Measurements from ENCODE around the gene DKK3.
"Not testable (repeated sequence)": the region's sequence is repeated elsewhere in the genome, so short reads cannot be mapped to it uniquely, and the experiment has no call there.

DKK3 gene

DNA sequence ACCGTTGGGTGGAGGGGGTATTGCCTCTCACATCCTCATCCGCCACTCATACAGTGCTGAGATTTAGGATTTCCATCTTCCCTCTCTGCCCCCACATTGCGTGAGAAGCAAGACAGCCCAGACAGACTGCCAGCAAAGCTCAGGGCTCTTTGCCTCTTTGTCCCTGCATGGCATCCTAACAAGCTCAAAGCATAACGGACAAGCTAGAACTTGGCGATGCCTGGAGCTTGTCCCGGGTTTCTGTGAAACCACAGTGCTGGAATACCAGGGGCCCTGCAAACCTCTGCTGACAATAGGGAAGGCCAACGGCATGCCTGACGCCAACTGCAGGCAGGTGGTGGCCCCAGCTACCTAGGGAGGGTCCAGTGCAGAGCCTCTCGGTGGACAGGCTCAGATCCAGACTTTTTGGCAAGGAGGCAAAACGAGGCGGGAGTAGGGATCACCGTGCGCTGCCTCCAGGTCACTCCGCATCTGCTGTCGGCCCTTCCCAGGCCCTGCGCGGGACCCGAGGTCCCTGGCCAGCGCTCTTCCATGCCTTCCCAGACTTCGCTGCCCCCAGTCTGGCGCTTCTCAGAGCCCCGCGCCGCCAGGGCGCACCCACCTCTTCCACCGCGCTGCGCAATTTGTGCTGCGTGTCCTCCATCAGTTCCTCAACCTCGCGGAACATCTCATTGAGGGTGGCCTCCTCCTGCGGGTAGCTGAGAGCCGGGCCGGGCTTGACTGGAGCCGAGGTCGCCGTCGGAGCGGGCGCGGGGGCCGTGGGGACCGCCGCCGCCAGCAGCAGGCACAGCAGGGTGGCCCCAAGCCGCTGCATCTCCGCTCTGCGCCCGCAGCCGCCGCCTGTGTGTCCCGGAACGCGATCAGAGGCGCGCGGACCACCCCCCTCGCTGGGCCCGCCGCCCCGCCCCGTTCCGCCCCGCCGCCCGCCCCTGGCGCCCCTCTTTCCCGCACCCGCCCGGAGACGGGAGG is at the start of gene DKK3:
TSS of gene DKK3 (minus strand) at position 858 of the 969 bp plus-strand sequence. CDS start at position 814, 44 bp downstream.
- DNase-seq (ENCODE audit: low read depth in 3 of 3), result no peak

- DNase-seq (ENCODE audit: low read depth in 3 of 3), result no peak
Observed at GRCh38 chr11:12057299-12057980, 49.0 kb upstream of the DKK3 start.

DNA sequence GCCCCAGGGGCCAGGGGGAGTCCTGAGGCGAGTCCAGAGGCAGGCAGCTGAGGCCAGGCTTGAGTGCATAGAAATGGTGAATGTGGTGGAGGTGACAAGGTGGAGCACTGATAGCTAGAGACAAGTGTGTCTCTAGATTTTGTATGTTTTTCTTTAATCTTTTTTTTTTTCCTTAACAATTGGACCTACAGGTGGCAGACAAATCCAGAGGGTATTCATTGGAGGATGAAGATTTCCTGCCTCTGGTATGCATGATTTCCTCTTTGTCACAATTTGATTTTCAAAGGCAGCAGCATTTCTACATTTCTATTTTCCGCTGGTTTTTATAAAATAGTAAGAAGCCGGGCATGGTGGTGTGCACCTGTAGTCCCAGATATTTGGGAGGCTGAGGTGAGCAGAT is 47.7 kb upstream of the DKK3 start:
- DNase-seq (ENCODE audit: low read depth in 3 of 3), result no peak

GRCh38 chr11:12053606-12054361 is 45.4 kb upstream of the DKK3 start:
- no peak for DNase-seq (ENCODE audit: low read depth in 3 of 3)

DNA sequence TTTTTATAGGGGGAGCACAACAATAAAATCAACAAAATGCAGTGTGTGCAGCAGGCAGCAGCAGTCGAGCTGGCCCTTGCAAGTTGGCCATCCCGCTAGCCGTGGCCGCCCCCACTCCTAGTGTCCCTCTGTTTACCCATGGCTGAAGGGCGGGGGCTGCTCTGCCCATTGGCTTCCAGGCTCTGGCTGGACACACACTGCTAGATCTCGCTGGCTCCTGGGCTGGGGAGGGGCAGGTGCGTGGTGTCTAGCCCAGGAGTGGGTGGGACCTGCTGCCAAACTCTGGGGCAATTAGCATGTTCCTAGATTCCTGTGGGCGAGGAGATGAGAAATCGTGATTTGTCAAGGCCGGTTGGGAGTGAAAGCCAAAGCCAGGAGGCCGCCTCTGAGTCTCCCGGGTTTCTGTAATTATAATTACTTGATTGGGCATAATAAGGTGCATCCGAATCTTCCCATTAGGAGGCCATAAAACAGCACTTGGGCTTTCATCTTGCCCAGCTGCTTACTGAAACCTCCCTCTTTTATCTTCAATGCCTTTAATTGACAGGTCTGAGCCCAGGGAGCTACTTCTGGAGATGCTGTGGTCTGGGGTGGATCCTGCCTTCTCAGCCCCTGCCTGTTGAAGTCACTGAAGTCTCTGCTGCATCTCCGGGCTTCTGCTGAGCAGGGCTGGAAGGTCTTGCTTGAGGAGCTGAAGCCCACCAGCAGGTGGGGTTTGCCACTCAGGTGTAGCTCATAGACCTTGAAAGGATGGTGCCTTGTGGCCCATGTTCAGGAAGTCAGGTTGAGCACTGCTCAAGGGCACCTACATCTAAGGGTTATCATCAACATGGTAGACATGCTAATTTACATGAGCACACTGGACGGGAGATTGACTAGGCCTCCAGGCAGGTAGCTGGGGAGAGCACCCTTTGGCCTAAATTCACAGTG is 44.5 kb upstream of the DKK3 start:
- no peak for DNase-seq (ENCODE audit: low read depth in 3 of 3)

DNA sequence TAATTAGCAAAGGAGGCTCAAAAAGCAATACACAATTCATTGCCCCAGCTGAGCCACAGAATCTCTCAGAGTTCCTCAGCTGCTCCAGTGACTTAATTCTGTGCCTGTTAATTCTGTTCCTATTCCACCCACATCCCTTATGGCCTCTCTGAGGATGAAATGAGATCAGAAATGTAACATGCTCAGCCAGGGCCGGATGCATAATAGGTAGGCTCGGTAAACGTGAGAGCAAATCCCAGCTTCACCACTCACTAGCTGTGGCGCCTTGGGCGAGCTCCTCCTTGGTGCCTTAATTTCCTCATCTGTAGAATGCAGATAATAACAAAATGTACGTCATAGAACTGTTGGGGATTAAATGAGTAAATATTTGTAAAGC is 42.8 kb upstream of the DKK3 start:
- no peak for DNase-seq (ENCODE audit: low read depth in 3 of 3)

DNA sequence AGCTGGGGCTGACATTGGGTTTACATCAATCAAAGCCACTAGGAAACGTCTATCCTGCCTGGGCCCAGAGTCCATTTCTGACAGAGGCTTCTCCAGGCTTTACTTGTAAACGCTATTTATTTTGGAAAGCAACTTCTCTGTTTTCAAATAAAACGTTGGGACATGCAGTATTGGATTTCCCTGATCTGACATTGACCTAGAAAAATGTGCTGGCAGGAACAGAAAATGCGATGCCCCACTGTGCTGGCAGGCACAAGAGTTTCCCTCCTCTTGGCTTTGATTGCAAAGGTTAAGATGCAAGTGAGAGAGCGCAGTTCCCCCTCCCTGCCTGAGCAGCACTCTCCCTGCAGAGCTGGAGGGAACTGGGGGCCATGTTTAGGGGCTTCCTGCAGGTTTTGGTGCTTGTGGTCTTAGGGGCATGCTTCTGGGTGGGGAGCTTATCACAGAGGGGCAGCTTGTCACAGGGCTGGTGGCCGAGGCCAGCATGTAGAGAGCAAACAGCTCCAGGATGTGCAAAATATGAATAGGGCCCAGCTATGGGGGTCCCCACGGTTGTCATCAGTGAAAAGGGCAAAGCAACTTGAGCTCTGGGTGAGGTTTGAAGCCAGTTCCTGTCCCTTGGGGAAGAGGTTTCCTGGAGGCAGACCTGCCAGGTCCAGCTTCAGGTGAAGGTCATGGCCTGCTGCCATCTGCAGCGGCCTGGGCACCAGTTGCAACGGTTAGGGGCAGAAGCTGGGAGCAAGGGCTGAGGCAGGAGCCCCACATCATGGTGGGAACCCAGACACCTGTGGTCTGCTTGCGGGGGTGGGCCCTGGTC is 42.3 kb upstream of the DKK3 start:
- DNase-seq (ENCODE audit: low read depth in 3 of 3), result no peak

DNA sequence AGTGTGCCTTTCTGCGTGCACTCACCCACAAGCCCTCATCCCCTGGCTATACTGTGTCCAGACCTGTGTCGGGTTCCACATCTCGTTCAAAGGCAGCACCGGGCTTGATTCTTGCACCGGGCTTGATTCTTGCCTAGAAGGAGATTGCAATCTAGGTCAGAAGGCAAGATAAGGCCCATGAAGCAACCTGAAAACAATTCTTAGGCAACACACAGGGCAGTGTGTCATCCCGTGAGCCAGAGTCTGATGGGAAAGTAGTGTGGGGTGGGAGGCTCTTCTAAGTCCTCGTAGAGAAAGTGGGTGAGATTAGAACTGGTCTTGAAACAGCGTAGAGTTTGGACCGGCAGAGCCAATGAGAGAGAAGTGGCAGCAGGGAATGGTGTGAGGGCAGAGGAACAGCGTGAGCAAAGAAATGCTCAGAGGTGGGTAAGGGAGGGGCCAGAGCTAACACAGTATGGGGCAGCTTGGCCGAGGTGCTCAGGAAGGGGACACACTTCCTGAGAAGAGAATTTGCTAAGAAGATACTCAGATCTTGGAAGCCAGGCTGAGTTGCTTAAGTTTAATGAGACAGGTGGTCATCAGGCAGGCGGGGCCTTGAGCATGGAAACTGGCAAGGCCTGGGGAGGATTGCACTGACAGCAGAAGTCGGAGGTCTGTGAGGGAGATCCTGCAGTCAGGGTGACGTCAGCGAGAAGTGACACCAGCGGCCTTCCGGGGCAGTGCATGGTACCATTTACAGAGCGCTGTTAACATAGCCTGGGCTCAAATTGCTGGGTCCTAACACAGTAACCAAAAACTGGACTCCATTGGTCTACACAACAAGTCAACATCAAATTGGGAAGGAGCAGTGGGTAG is 40.7 kb upstream of the DKK3 start:
- no peak for DNase-seq (ENCODE audit: low read depth in 3 of 3)

DNA sequence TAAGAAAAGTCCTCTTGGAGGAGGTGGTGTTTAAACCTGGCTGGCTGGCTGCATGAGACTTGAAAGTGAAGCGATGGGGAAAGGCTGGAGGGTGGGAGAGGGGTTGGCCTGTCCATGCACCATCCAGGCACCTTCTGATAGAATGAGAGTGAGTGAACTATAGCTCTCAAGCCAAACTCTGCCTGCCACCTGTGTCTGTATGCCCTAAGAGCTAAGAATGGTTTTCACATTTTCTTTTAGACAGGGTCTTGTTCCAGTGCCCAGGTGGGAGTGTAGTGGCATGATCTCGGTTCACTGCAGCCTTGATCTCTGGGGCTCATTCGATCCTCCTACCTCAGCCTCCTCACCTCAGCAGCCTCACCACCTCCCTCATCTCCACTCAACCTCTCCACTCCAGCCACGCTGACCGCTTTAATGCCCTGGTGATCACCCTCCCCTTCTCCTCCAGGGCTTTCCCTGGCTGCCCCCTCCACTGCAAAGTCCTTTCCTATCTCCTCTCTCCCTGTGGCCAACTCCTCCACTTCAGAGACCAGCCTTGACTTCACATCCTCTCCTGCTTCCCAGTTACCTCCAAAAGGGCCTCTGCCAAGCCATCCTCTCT is 38.3 kb upstream of the DKK3 start:
- DNase-seq (ENCODE audit: low read depth in 3 of 3), result no peak

- no peak for DNase-seq (ENCODE audit: low read depth in 3 of 3)
Observed at GRCh38 chr11:12045914-12046635, 37.6 kb upstream of the DKK3 start.

DNA sequence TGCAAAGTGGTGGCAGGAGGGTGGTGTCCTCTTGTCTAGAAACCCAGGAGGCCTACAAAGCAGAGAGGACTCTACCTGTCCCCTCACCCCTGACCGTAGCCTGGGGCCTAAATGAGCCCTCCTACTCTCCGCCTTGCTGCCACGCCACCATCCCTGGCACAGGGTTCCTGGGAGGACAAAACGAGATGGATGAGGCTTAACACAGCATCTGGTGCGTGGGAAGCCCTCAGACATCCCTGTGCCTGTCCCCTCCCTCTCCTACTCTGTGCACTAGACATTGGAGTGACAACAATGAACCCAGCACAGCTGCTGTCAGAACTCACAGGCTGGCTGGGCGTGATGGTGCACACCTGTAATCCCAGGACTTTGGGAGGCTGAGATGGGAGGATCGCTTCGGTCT is 36.4 kb upstream of the DKK3 start:
- DNase-seq (ENCODE audit: low read depth in 3 of 3), result no peak

DNA sequence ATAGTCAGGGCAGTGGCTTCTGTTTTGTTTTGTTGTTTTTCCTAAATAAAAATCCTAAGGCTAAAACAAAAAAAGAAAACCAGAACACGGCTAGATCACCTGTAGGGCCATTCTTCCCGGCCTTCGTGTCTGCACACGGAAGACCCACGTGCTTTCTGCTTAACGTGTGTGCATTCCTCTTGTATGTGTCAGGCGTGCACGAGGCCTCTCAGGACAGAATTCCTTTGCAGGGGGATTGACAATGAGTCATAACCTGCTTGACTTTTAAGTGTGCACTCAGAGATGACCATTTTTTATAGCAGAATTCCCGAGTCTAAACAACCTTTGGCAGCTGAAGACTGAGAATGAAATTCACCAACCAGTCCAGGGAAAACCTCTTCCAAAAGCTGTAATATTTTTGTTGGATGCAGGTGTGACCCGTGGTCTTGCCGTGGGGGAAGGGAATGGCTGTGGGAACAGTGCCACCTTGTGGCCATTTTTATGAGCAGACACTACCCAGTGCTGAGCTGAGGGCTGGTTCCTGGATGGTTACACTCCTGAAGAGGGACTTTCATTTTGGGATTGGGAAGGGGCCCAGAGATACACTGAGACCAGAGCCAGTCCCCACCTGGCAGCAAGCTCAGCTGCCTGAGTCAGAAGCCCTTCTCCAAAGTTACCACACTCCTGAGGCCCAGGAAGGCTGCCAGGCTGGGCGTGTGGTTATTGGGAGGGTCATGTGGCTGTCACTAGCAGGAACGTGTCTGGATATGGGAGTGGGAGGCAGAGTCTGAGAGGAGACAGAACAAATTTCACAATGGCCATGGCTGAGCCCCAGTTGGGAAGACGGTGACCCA is 35.7 kb upstream of the DKK3 start:
- DNase-seq (ENCODE audit: low read depth in 3 of 3), result peak; percentile 14 to 30 (median 17)

- DNase-seq (ENCODE audit: low read depth in 3 of 3), result no peak
Observed at GRCh38 chr11:12043221-12043620, 34.8 kb upstream of the DKK3 start.

- no peak for DNase-seq (ENCODE audit: low read depth in 3 of 3)
Observed at GRCh38 chr11:12042215-12042676, 33.8 kb upstream of the DKK3 start.

DNA sequence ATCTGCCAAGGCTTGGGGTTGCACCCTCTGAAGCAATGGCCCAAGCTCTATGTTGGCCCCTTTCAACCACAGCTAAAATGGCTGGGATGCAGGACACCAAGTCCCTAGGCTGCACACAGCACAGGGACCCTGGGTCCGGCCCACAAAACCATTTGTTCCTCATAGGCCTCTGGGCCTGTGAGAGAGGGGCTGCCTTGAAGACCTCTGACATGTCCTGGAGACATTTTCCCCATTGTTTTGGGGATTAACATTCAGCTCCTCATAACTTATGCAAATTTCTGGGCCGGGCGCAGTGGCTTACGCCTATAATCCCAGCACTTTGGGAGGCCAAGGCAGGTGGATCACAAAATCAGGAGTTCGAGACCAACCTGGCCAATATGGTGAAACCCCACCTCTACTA is 32.3 kb upstream of the DKK3 start:
- not testable (repeated sequence) for DNase-seq (ENCODE audit: low read depth in 3 of 3)

GRCh38 chr11:12032968-12033367 is 24.5 kb upstream of the DKK3 start:
- DNase-seq (ENCODE audit: low read depth in 3 of 3), result no peak

DNA sequence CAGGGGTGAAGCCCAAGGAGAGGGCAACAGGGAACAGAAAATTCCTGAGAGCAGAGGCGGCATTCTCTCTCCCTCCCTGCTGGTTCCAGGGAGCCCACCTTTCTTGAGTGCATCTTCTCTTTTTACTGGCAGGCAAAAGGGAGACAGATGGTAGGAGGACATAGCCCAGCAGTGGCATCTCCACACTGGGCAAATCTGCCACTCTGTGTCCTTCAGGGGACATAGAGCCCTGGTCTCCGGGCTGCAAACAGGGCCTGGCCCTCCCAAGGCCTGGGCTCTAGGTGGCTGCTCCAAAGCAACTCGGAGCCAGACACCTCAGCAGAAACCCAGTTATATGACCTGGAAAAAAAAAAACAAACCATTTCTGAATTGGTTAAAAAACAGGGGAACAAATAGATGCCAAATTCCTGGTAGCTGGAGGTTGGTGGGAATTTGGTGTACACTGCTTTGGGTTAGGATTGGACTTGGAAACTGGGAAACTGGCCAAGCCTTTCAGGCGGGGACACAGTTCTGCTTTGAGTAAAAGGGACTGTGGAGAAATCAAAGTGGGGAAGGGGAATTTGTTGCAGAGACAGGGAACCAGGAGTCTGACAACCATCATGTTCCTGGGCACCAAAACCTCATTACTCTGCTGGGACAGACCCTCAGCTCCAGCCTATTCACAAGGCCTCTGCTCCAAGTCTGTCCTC is 23.6 kb upstream of the DKK3 start:
- no peak for DNase-seq (ENCODE audit: low read depth in 3 of 3)
